GM19025 (cell line): ENCODE data around the gene KIAA1958.

Source experiments
- ATAC-seq: cut with Tn5 transposase; IDR thresholded peaks from one replicate; pipeline ENCODE4 v1.9.1; 2021; ENCODE audit warnings: mild to moderate bottlenecking, low read depth, moderate library complexity; ENCODE audit not compliant: unreplicated experiment

Gene KIAA1958

GRCh38 chr9:112711050-112711689, 224.5 kb downstream of the KIAA1958 start:
- ATAC-seq, result no peak

- ATAC-seq, result no peak
Observed at GRCh38 chr9:112712678-112713077, 226.1 kb downstream of the KIAA1958 start.

- peak; percentile 99 for ATAC-seq
Observed at GRCh38 chr9:112717661-112718331, 231.2 kb downstream of the KIAA1958 start, which contains the start of gene INIP. INIP (minus strand) TSS chr9:112718117; CDS start chr9:112716485, 1,632 bp downstream.
